ENCODE data around the gene TNIK.

TNIK gene

DNA sequence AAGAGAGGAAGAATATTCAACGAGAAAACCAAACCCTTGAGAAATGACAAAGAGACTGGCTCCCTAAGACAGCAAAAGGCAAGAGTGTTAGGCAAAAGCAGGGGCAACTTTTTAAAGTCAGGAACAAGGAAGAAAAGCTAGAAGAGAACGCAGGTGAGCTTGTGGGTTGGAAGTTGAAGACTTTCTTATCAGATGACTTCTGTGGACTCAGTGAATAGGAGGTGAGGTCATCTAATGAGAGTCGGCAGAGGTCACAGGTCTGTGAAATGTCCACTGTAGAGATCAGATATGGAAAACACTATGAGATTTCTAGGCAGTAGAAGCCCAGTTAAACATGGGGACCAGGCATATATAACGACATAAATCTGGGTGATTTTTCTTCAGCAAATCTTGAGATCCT, 27.2 kb upstream of the TNIK start:
- Histone ChIP-seq H3K4me2 (ENCODE audit: low read length) (no peak overlapping the region), H3K4me3 (ENCODE audit: low read depth, low read length, poor library complexity, severe bottlenecking) (no peak overlapping the region), H3K9me3 (ENCODE audit: low read length) (no peaks in the 10 kb centered on the region), H3K4me1 (ENCODE audit: insufficient read depth, low read length, severe bottlenecking) (no peaks in the 10 kb centered on the region), H3K27ac (ENCODE audit: low read depth, low read length, poor library complexity, severe bottlenecking) (no peak overlapping the region), H3K9ac (ENCODE audit: low read length) (no peak overlapping the region), H3K27me3 (ENCODE audit: insufficient read depth, low read length) (no peaks in the 10 kb centered on the region), H4K20me1 (ENCODE audit: insufficient read depth, low read length) (no peaks in the 10 kb centered on the region), H3K79me2 (ENCODE audit: insufficient read depth, low read length) (no peaks in the 10 kb centered on the region), H3K9me2 (ENCODE audit: low read depth, low read length) (no peaks in the 10 kb centered on the region), H3F3A (ENCODE audit: insufficient read depth, low read length) (no peaks in the 10 kb centered on the region), H3K36me3 (ENCODE audit: insufficient read depth, low read length) (no peaks in the 10 kb centered on the region), H2AFZ (ENCODE audit: low read length) (no peak overlapping the region)
- TF ChIP-seq, protein P1, sequence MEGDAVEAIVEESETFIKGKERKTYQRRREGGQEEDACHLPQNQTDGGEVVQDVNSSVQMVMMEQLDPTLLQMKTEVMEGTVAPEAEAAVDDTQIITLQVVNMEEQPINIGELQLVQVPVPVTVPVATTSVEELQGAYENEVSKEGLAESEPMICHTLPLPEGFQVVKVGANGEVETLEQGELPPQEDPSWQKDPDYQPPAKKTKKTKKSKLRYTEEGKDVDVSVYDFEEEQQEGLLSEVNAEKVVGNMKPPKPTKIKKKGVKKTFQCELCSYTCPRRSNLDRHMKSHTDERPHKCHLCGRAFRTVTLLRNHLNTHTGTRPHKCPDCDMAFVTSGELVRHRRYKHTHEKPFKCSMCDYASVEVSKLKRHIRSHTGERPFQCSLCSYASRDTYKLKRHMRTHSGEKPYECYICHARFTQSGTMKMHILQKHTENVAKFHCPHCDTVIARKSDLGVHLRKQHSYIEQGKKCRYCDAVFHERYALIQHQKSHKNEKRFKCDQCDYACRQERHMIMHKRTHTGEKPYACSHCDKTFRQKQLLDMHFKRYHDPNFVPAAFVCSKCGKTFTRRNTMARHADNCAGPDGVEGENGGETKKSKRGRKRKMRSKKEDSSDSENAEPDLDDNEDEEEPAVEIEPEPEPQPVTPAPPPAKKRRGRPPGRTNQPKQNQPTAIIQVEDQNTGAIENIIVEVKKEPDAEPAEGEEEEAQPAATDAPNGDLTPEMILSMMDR (IDR thresholded peaks at IDR 0.05; ENCODE audit: low read length): no peak
- no peak for TF ChIP-seq EZH2 (IDR thresholded peaks at IDR 0.05; ENCODE audit: borderline replicate concordance, low read length)

DNA sequence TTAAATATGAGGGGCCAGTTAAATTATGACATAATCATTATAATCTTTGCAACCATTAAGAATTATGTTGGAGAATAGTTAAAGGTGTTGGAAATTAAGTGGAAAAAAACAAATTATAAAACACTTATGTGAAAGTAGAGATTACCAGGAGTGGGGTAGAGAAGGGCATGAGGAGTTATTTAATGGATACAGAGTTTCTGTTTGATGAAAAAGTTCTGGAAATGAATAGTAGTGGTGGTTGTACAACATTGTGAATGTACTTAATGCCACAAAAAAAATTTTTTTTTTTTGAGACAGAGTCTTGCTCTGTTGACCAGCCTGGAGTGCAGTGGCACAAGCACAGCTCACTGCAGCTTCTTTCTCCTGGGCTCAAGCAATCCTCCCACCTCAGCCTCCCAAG, 25.1 kb upstream of the TNIK start:
- Histone ChIP-seq H3K36me3 (ENCODE audit: insufficient read depth, low read length) (no peaks in the 10 kb centered on the region), H4K20me1 (ENCODE audit: insufficient read depth, low read length) (no peaks in the 10 kb centered on the region), H3K4me3 (ENCODE audit: low read depth, low read length, poor library complexity, severe bottlenecking) (no peak overlapping the region), H3K9me3 (ENCODE audit: low read length) (no peaks in the 10 kb centered on the region), H3K27me3 (ENCODE audit: insufficient read depth, low read length) (no peaks in the 10 kb centered on the region), H3K4me2 (ENCODE audit: low read length) (no peak overlapping the region), H3K27ac (ENCODE audit: low read depth, low read length, poor library complexity, severe bottlenecking) (no peak overlapping the region), H3F3A (ENCODE audit: insufficient read depth, low read length) (no peaks in the 10 kb centered on the region), H3K9me2 (ENCODE audit: low read depth, low read length) (no peaks in the 10 kb centered on the region), H3K9ac (ENCODE audit: low read length) (no peak overlapping the region), H3K79me2 (ENCODE audit: insufficient read depth, low read length) (no peaks in the 10 kb centered on the region), H2AFZ (ENCODE audit: low read length) (no peak overlapping the region), H3K4me1 (ENCODE audit: insufficient read depth, low read length, severe bottlenecking) (no peaks in the 10 kb centered on the region)
- TF ChIP-seq EZH2 (IDR thresholded peaks at IDR 0.05; ENCODE audit: borderline replicate concordance, low read length): no peak
- TF ChIP-seq, protein P1 (IDR thresholded peaks at IDR 0.05; ENCODE audit: low read length): no peak

DNA sequence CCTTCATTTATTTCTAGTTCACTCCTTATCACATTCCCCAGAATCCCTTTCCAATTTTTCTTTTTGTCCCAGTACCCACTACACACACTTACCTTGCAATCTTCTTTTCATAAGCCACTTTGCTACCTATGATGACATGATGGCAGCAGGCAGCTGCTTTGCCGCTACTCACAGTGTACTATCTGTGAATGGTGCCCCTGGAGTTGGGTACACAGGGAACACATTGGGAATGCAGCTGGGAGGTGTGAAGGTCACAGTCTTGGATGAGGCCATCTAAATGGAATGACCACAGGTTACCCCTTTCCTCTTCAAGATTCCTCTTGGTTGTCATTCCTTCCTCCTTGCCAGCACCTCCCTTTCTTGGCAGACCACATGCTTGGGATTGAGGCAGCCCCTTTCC, 20.8 kb upstream of the TNIK start:
- H3K9me2 ChIP-seq (ENCODE audit: low read depth, low read length): no peaks in the 10 kb centered on the region; the same call in 1 of the 2 replicates
- H3F3A ChIP-seq (ENCODE audit: insufficient read depth, low read length): no peaks in the 10 kb centered on the region
- H3K9me3 ChIP-seq (ENCODE audit: low read length): no peaks in the 10 kb centered on the region
- no peak overlapping the region for H3K9ac ChIP-seq (ENCODE audit: low read length)
- no peak overlapping the region for H3K4me3 ChIP-seq (ENCODE audit: low read depth, low read length, poor library complexity, severe bottlenecking)
- no peaks in the 10 kb centered on the region for H3K79me2 ChIP-seq (ENCODE audit: insufficient read depth, low read length)
- H4K20me1 ChIP-seq (ENCODE audit: insufficient read depth, low read length): no peaks in the 10 kb centered on the region
- H2AFZ ChIP-seq (ENCODE audit: low read length): no peak overlapping the region
- no peaks in the 10 kb centered on the region for H3K27me3 ChIP-seq (ENCODE audit: insufficient read depth, low read length)
- H3K4me2 ChIP-seq (ENCODE audit: low read length): no peak overlapping the region
- no peak overlapping the region for H3K27ac ChIP-seq (ENCODE audit: low read depth, low read length, poor library complexity, severe bottlenecking)
- no peaks in the 10 kb centered on the region for H3K4me1 ChIP-seq (ENCODE audit: insufficient read depth, low read length, severe bottlenecking)
- TF ChIP-seq EZH2 (IDR thresholded peaks at IDR 0.05; ENCODE audit: borderline replicate concordance, low read length): no peak
- TF ChIP-seq, protein P1 (IDR thresholded peaks at IDR 0.05; ENCODE audit: low read length): no peak
- H3K36me3 ChIP-seq (ENCODE audit: insufficient read depth, low read length): no peaks in the 10 kb centered on the region

Measured in OCI-LY1 (cell line).